ENCODE data around the gene TENT5C.

TENT5C gene

GRCh38 chr1:117636637-117637425 is 31.0 kb downstream of the TENT5C start:
- no peak for DNase-seq (ENCODE audit: low spot score)

- no peak for DNase-seq (ENCODE audit: low spot score)
Measured at GRCh38 chr1:117638141-117638540, 32.3 kb downstream of the TENT5C start.

- DNase-seq (ENCODE audit: low spot score), result no peak
Measured at GRCh38 chr1:117638759-117639158, 32.9 kb downstream of the TENT5C start.

GRCh38 chr1:117639741-117640140 is 33.9 kb downstream of the TENT5C start:
- no peak for DNase-seq (ENCODE audit: low spot score)

GRCh38 chr1:117641536-117641935 is 35.7 kb downstream of the TENT5C start:
- DNase-seq (ENCODE audit: low spot score), result no peak

GRCh38 chr1:117642963-117643362 is 37.1 kb downstream of the TENT5C start:
- DNase-seq (ENCODE audit: low spot score), result no peak

- DNase-seq (ENCODE audit: low spot score), result no peak
Measured at GRCh38 chr1:117643601-117644000, 37.8 kb downstream of the TENT5C start.

- no peak for DNase-seq (ENCODE audit: low spot score)
Measured at GRCh38 chr1:117644696-117645311, 39.0 kb downstream of the TENT5C start.

- no peak for DNase-seq (ENCODE audit: low spot score)
Measured at GRCh38 chr1:117645343-117645742, 39.5 kb downstream of the TENT5C start.

- no peak for DNase-seq (ENCODE audit: low spot score)
Measured at GRCh38 chr1:117646007-117646811, 40.4 kb downstream of the TENT5C start.

- no peak for DNase-seq (ENCODE audit: low spot score)
Measured at GRCh38 chr1:117646956-117647355, 41.1 kb downstream of the TENT5C start.

GRCh38 chr1:117648015-117648414 is 42.2 kb downstream of the TENT5C start:
- DNase-seq (ENCODE audit: low spot score), result no peak

- DNase-seq (ENCODE audit: low spot score), result no peak
Measured at GRCh38 chr1:117650840-117651568, 45.2 kb downstream of the TENT5C start.

GRCh38 chr1:117651616-117652015 is 45.8 kb downstream of the TENT5C start:
- no peak for DNase-seq (ENCODE audit: low spot score)

- no peak for DNase-seq (ENCODE audit: low spot score)
Measured at GRCh38 chr1:117652421-117652820, 46.6 kb downstream of the TENT5C start.

GRCh38 chr1:117653195-117653594 is 47.3 kb downstream of the TENT5C start:
- DNase-seq (ENCODE audit: low spot score), result no peak

- no peak for DNase-seq (ENCODE audit: low spot score)
Measured at GRCh38 chr1:117653732-117654492, 48.1 kb downstream of the TENT5C start.

GRCh38 chr1:117654493-117655219 is 48.8 kb downstream of the TENT5C start:
- DNase-seq (ENCODE audit: low spot score), result no peak

- no peak for DNase-seq (ENCODE audit: low spot score)
Measured at GRCh38 chr1:117655220-117655577, 49.4 kb downstream of the TENT5C start.

- DNase-seq (ENCODE audit: low spot score), result peak; percentile 79
Measured at GRCh38 chr1:117656202-117656641, 50.4 kb downstream of the TENT5C start.

- no peak for DNase-seq (ENCODE audit: low spot score)
Measured at GRCh38 chr1:117657031-117657430, 51.2 kb downstream of the TENT5C start.

All from CD4-positive, alpha-beta T cell treated with Interleukin-6 at 100 ng/mL for 8 hours (primary cell).